Measurements from ENCODE around the gene SPOCK3. TPM values are rescaled to one million over a fixed set of nuclear protein-coding genes. Genes with fewer than 3 reads are reported as not detected.

The SPOCK3 gene
- not detected in 2 replicates for total RNA-seq (2014; rRNA removed; shearing (Covaris generic))

- DNase-seq (ENCODE audit: low spot score): no peak
Observed at GRCh38 chr4:167234316-167234881, at the start of gene SPOCK3. TSS of gene SPOCK3 (minus strand) at chr4:167234494.

DNA sequence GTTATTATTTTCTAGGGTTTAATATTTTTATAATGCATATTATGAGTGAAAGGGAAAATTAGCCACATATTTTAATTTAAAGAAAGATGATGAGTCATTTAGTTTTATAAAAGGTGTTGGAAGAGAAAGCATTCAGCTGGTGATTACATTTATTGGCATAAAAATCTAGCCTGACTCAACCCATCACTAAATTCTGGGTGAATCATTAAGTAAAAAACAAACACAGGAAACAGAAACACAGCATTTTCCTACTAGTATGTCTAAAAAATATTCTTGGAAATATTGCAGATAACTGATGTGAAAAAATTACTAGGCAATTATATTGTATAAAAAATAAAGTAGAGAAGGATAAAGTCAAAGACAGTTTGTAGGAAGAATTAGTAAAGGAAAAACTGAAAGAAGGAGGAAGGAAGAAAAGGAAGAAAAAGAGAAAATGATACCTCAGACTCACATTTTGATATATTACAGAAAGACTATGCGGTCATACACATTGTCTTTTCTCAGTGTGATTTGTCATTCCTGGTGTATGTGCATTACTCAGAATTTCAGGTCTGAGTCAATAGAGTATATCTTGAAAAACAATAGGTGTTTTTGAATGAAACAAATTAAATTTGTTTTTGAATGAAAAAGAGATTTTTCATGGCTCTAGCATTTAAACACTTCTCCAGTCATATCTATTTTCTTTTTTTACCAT is 48.0 kb upstream of the SPOCK3 start:
- peak; percentile 26 for DNase-seq (ENCODE audit: low spot score)

- peak; percentile 6 for DNase-seq (ENCODE audit: low spot score)
Observed at GRCh38 chr4:167281545-167281944, 47.3 kb upstream of the SPOCK3 start.

- DNase-seq (ENCODE audit: low spot score): no peak
Observed at GRCh38 chr4:167274351-167274750, 40.1 kb upstream of the SPOCK3 start.

DNA sequence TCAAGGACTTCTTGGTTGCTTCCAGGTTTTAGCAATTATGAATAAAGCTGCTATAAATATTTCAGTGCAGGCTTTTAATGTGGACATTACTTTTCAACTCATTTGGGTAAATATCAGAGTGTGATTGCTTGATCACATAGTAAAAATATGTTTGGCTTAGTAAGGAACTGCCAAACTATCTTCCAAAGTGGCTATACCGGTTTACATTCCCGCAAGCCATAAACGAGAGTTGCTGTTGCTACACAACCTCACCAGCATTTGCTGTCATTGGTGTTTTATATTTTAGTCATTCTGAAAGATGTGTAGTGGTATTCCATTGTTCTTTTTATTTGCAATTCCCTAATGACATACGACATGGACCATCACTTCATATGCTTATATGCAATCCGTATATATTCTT is 30.9 kb upstream of the SPOCK3 start:
- peak; percentile 26 for DNase-seq (ENCODE audit: low spot score)

DNA sequence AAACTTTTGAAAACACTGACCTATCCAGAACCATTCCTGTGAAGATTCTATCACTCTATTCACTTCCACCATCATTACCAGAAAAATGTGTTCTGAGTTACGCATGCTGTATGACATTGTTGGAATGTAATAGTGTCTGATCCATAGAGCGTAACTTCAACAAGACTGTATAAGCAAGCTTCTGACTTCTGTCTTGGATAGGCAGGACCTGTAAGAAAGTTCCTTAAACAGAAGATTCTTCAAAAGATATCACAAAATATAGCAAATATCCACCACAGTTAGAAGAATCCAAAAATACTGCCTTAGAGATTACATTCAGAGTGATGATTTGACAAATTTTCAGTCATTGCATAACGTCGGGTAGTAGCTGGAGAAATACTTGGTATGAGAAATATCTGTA is 14.0 kb upstream of the SPOCK3 start:
- DNase-seq (ENCODE audit: low spot score): no peak

DNA sequence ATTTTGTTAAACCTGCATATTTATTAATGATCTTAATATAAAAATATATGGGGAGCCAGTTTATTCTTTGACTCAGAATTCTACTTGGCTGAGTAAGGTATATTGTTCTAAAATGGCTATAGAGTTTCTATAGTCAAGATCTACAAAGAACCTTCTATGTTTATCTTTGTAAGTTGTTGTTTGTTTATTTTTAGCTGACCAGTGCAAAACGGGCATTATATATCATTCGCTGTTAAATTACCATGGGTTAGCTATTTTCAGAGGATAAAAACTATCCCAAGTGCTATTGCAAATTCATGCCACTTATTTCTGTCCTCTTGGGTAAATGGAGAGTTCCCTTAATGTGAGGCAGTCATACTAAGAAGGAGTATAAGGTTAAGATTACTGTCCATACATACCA is 5.3 kb upstream of the SPOCK3 start:
- DNase-seq (ENCODE audit: low spot score): no peak

DNA sequence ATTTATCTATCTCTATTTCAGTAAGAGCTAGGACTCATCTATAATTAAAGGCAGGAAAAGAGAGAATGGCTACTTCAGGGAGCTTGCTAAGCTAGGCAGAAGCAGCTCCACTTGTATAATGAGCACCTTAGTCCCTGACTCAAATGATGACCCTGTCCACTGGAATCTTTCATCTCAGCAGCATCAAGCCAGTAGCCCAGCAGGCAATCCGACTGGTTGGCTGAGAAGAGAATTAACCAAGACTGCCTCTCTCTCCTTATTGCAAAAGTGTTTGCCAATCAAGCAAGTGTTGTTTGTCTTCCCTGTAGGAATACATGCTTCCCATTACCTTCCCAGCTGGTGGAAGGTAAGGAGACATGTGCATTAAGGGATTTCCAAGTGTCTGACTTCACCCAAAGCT is 3.9 kb upstream of the SPOCK3 start:
- DNase-seq (ENCODE audit: low spot score): no peak

- no peak for DNase-seq (ENCODE audit: low spot score)
Observed at GRCh38 chr4:167233685-167234315, 494 bp downstream of the SPOCK3 start.

DNA sequence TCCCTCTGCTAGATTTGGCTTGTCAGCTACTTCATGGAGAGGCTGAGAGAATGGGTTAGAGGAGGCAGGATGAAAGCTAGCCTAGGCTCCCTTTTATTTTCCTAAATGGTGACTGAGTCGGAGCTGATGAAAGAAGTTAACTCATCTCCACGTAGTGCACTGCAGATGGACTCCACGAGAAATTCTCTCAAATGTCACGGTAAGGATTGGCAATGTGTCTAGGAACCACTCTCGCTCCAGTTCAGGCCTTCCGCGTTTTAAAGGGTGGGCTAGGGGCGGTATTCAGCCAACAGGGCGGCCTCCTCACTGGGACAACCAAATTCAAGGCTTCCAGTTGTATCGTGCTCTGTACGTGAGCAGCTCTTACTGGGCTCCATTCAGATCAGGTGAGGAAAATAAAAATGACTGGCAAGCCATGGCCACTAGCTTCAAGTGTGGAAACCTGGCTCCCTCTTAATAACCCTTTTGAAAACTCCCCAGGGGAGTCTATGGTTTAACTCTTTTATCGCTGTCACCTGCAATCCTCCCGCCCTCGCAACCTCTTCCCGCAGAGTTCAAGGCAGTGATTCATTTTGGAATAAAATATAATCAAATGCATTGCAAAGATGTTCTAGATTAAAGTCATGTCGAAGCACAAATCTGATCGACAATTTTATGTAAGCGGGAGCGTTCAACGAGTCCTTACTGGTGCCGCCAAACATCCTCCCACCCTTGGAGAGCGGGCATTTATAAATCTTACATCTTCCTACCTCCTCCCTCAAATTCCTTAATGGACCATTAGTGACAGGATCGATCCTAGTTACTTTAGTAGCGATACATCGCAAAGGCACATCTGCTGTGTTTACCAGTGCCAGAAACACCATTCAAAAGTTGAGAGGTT is 1.2 kb downstream of the SPOCK3 start:
- DNase-seq (ENCODE audit: low spot score): no peak

- DNase-seq (ENCODE audit: low spot score): no peak
Observed at GRCh38 chr4:167230744-167231143, 3.5 kb downstream of the SPOCK3 start.

GRCh38 chr4:167222099-167222498 is 12.2 kb downstream of the SPOCK3 start:
- no peak for DNase-seq (ENCODE audit: low spot score)

- no peak for DNase-seq (ENCODE audit: low spot score)
Observed at GRCh38 chr4:167221084-167221483, 13.2 kb downstream of the SPOCK3 start.

DNA sequence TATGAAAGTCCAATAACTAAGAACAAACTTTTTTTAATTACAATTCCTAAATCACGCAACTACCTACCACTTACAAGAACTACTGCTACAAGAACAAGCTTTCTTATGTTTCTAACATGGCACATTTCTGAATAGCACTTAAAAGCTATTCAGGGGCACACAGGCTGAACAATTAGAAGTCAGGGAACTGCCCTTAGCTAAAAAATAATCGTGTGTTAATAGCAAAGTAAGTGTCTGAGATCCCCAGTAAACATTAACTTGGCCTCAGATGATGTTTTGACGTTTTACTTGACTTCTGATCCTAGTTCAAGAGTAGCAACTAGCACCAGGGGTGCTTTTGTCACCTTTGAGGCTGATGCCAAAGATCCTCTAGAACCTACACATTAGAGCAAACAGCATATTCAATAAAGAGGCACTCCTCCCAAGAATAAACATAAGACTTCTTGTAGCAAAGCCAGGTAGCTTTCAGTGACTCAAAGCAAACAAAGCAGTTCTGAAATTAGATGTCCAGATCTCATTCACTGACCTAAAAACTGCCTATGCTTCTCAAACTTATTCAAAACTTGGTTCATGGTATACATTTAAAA is 16.2 kb downstream of the SPOCK3 start:
- DNase-seq (ENCODE audit: low spot score): peak; percentile 65

GRCh38 chr4:167216783-167217182 is 17.5 kb downstream of the SPOCK3 start:
- DNase-seq (ENCODE audit: low spot score): no peak

DNA sequence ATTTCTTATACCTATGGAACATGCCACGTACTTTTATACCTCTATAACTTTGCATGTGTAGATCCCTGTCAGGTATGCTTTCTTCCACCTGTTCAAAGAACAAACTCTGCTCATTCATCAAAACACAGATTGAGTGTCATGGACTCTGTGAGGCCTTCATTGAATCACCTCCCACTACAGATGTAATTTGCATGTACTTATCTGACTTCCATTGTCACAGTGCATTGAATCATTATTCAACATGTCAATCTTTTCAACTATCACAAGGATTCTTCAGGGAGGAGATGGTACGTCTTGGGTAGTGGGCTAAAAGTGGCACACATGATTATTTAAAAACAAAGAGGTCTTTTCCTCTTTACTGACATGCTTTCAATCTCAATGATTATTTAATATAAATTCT is 24.1 kb downstream of the SPOCK3 start:
- no peak for DNase-seq (ENCODE audit: low spot score)

DNA sequence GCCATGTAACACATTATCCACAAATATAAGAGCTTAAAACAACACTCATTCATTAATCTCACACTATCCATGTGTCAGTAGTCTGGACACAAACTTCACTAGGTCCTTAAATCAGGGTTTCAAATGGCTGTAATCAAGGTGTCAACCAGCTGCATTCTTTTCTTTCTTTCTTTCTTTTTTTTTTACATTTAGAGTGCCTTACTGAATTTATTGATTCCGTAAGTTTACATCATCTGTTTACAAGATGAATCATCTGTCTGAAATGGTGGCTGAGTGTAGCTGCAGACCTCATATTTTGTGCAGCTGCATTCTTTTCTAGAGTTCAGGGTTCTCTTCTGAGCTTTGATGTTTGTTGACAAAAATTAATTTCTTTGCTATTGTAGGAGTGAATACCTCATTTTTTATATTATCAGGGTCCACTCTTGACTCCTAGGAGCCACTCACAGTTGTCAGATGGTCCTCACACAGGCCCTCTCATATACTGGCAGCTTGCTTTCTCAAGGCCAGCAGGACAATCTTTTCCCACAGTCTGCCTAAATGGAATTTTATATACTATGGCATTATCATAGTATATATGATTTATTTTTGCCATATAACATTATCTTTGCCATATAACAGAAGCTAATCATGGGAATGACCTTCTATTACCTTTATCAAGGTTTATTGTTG is 37.8 kb downstream of the SPOCK3 start:
- DNase-seq (ENCODE audit: low spot score): peak; percentile 18

DNA sequence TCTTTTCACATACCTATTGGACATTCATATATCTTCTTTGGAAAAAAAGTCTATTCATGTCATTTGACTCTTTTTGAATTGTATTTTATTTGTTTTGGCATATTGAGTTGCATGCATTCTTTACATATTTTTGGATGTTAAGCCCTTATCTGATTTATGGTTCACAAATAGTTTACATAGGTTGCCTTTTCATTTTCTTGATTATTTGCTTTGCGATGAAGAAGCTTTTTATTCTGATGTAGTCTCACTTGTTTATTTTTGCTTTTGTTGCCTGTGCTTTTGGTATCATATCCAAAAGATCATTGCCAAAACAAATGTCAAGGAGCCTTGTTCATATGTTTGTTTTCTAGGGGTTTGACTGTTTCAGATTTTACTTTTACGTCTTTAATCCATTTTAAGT is 43.9 kb downstream of the SPOCK3 start:
- no peak for DNase-seq (ENCODE audit: low spot score)

- DNase-seq (ENCODE audit: low spot score): no peak
Observed at GRCh38 chr4:167185465-167185864, 48.8 kb downstream of the SPOCK3 start.

- DNase-seq (ENCODE audit: low spot score): no peak
Observed at GRCh38 chr4:167183036-167183435, 51.3 kb downstream of the SPOCK3 start.

- DNase-seq (ENCODE audit: low spot score): no peak
Observed at GRCh38 chr4:167177925-167178324, 56.4 kb downstream of the SPOCK3 start.

All from HT-29 (cell line).